ENCODE data around the gene SERPINF2. TPM values are rescaled to one million over a fixed set of nuclear protein-coding genes. Genes with fewer than 3 reads are reported as not detected.
"Not testable (repeated sequence)": the region's sequence is repeated elsewhere in the genome, so short reads cannot be mapped to it uniquely, and the experiment has no call there.

Gene SERPINF2
- total RNA-seq, 1 donor from 2014 or later = 24.1 TPM

DNA sequence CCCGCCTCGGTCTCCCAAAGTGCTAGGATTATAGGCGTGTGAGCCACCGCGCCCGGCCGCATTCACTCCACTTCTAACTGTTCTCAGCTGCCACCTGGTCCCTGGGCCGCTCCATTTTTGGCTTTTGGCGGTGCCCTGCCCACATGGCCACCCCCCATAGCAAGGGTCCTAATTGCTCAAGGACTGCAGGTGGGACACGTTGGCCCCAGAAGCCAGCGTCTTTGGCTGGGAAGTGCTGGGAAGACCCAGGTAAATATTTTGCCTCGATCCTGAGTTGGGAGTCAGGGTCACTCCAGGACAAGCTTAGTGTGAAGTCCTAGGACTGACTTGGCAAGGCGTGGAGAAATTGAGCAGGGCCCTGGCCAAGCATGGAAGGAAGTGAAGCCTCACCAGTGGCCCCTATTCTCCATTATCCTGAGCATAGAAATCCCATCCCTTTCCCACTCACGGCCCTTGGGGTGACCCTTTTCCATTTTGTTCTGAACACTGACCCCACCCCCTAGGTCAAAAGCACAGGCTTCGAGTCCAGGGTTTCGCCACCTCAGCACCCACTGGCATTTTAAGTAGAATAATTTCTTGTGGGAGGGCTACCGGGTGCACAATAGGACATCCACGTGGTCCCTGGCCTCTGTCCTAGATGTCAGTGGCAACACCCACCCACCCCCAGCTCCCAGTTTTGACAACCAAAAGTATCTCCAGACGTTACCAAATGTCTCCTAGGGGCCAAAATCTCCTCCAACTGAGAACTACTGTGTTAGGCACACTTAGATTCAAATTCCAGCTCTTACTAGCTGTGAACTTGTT, 24.1 kb upstream of the SERPINF2 start:
- Histone ChIP-seq H3K27ac (peak overlapping the region; percentile 99), H3K27me3 (ENCODE audit: low read depth) (no peaks in the 10 kb centered on the region), H3K4me1 (peaks cover 53% of the 10 kb centered on the region), H3K36me3 (peaks cover 6% of the 10 kb centered on the region), H3K9me3 (no peaks in the 10 kb centered on the region), H3K4me3 (peak overlapping the region; percentile 82)
- ATAC-seq (no peak), DNase-seq (no peak)
- intact Hi-C loops (cut with DNase I) = no loop called here
- TF ChIP-seq, protein P1, sequence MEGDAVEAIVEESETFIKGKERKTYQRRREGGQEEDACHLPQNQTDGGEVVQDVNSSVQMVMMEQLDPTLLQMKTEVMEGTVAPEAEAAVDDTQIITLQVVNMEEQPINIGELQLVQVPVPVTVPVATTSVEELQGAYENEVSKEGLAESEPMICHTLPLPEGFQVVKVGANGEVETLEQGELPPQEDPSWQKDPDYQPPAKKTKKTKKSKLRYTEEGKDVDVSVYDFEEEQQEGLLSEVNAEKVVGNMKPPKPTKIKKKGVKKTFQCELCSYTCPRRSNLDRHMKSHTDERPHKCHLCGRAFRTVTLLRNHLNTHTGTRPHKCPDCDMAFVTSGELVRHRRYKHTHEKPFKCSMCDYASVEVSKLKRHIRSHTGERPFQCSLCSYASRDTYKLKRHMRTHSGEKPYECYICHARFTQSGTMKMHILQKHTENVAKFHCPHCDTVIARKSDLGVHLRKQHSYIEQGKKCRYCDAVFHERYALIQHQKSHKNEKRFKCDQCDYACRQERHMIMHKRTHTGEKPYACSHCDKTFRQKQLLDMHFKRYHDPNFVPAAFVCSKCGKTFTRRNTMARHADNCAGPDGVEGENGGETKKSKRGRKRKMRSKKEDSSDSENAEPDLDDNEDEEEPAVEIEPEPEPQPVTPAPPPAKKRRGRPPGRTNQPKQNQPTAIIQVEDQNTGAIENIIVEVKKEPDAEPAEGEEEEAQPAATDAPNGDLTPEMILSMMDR (IDR thresholded peaks at IDR 0.05) = no peak

DNA sequence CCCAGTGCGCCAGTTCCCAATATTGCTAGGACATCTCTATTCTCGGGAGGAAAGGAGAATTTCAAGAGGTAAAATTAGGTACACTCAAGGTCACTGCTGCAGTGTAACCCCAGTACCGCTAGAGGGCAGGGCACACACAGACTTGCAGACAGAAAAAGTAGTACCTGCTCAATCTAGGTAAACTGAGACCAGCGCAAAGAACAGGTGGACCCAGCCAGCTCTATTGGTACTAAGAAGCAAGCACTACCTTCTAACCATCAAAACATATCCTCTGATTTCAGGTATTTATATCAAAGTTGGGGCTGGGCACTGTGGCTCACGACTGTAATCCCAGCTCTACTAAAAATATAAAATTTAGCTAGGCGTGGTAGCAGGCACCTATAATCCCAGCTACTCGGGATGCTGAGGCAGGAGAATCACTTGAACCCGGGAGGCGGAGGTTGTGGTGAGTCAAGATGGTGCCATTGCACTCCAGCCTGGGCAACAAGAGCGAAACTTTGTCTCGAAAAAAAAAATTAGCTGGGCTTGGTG, 21.8 kb upstream of the SERPINF2 start:
- no peaks in the 10 kb centered on the region for H3K9me3 ChIP-seq
- intact Hi-C loops (cut with DNase I) = loop anchor here (5.0 kb wide), 1 partner anchor 61 kb away; no protein-coding TSS in a partner anchor
- no peak overlapping the region for H3K4me3 ChIP-seq
- H3K36me3 ChIP-seq = peaks cover under 1% of the 10 kb centered on the region
- H3K4me1 ChIP-seq = peaks cover 51% of the 10 kb centered on the region
- DNase-seq (peak; percentile 71), ATAC-seq (no peak)
- H3K27me3 ChIP-seq (ENCODE audit: low read depth) = no peaks in the 10 kb centered on the region
- TF ChIP-seq, protein P1 (IDR thresholded peaks at IDR 0.05) = peak; percentile 95
- no peak overlapping the region for H3K27ac ChIP-seq

DNA sequence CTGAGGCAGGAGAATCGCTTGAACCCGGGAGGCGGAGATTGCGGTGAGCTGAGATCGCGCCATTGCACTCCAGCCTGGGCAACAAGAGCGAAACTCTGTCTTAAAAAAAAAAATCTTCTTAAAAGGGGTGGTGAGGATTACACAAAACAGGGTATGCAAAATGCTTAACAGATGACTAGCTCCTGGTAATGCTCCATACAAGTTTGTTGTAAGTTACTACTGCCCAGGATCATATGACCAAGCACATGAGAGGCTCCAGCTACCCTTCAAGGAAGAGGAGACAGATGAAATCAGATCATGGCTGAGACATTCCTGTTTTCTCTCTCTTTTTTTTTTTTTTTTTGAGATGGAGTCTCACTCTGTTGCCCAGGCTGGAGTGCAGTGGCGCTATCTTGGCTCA, 20.6 kb upstream of the SERPINF2 start:
- not testable (repeated sequence) for H3K9me3 ChIP-seq; H3K27ac ChIP-seq; H3K4me3 ChIP-seq; H3K27me3 ChIP-seq (ENCODE audit: low read depth); DNase-seq; ATAC-seq
- H3K36me3 ChIP-seq = peaks cover 12% of the 10 kb centered on the region
- intact Hi-C loops (cut with DNase I) = loop anchor here (5.0 kb wide), 1 partner anchor 60 kb away; no protein-coding TSS in a partner anchor
- peaks cover 62% of the 10 kb centered on the region for H3K4me1 ChIP-seq

DNA sequence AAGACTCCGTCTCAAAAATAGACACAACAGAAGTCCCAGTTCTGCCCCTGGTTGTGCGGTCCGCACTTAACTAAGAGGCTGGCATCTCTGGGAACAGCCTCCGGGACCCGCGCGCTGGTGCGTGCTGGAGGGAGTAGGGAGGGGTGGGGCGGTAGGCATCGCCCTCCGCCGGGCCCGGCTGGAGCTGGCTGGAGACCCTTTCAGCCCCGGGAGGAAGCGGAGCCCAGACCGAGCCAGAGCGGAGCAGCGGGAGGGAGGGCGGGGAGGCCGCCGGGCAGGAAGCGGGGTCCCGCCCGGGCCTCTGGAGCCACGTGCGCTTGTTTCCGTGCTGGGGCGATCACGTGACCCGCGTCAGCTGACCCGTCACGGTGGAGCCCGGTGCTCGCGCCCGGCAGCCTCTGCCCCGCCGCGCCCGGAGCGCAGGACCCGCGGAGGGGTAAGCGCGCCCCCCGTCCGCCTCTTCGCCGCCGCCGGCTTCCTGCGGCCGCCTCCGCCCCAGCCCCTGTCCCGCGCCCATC, 18.3 kb upstream of the SERPINF2 start, which contains the start of gene WDR81:
TSS of gene WDR81 (plus strand) at position 354 of the 518 bp plus-strand sequence. CDS start 256 bp downstream, outside the sequence.
- Histone ChIP-seq H3K4me1 (peaks cover 71% of the 10 kb centered on the region), H3K9me3 (no peaks in the 10 kb centered on the region), H3K27ac (peak within 1 kb of the TSS; percentile 94), H3K27me3 (ENCODE audit: low read depth) (no peaks in the 10 kb centered on the region), H3K36me3 (peaks cover 32% of the 10 kb centered on the region), H3K4me3 (peak within 1 kb of the TSS; percentile 80)
- intact Hi-C loops (cut with DNase I) = loop anchor here (5.0 kb wide), 1 partner anchor 58 kb away; no protein-coding TSS in a partner anchor
- peak; percentile 97 for DNase-seq
- peak; percentile 88 to 91 for ATAC-seq
- TF ChIP-seq, protein P1 (IDR thresholded peaks at IDR 0.05) = no peak

DNA sequence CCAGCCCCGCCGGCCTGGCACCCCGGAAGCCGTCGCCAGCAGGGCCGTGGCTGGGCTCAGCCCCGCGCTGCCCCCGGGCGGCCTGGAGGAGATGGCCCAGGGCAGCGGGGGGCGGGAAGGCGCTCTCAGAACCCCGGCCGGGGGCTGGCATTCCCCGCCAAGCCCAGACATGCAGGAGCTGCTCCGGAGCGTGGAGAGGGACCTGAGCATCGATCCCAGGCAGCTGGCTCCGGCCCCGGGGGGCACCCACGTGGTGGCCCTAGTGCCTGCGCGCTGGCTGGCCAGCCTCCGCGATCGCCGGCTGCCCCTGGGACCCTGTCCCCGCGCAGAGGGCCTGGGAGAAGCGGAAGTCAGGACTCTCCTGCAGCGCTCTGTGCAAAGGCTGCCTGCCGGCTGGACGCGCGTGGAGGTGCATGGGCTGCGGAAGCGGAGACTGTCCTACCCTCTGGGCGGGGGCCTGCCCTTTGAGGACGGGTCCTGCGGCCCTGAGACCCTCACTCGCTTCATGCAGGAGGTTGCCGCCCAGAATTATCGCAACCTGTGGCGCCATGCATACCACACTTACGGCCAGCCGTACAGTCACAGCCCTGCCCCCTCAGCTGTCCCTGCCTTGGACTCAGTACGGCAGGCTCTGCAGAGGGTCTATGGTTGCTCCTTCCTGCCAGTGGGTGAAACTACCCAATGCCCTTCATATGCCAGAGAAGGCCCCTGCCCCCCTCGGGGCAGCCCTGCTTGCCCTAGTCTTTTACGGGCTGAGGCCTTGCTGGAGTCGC, 17.6 kb upstream of the SERPINF2 start:
- no peaks in the 10 kb centered on the region for H3K9me3 ChIP-seq
- TF ChIP-seq, protein P1 (IDR thresholded peaks at IDR 0.05) = no peak
- H3K4me1 ChIP-seq = peaks cover 76% of the 10 kb centered on the region
- peak overlapping the region; percentile 94 for H3K27ac ChIP-seq
- H3K36me3 ChIP-seq = peaks cover 37% of the 10 kb centered on the region
- intact Hi-C loops (cut with DNase I) = loop anchor here (5.0 kb wide), 1 partner anchor 57 kb away; no protein-coding TSS in a partner anchor
- peak overlapping the region; percentile 80 for H3K4me3 ChIP-seq
- no peaks in the 10 kb centered on the region for H3K27me3 ChIP-seq (ENCODE audit: low read depth)
- peak; percentile 72 for DNase-seq
- peak; percentile 69 to 73 for ATAC-seq

Measured in lower lobe of right lung (tissue), 2 donors.